NCI-H345 treated with DMSO at 0.1 percent for 48 hours (cell line): ENCODE results near the gene BANK1.

Experiments
- DNase-seq: peaks from one replicate; lab custom pipeline; 2025; ENCODE audit not compliant: unreplicated experiment; lab: John Stamatoyannopoulos, UW

BANK1 gene

DNA sequence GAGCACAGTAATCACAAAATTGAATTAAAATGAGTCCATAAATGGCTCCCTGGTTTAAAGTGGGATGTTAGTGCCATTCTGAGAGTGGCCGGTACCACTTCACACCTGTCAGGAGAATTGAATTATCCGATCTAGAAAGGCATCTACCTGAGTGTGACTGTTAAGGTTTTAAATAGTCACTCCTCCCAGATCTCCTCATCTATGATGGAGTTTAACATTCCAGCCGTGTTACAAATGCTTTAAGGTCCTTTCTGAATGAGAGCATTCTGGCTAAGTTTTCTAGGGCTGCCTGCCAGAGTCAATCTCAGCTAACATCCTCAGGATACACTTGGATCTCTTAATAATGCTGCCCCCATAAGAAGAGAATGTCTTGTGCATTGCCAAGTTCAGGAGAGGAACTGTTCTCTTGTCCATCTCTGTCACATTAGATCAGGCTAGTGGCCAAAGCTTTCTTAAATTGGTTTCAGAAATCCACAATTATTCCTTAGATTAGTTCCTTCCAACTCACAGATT is 323.6 kb downstream of the BANK1 start:
- DNase-seq: no peak

DNA sequence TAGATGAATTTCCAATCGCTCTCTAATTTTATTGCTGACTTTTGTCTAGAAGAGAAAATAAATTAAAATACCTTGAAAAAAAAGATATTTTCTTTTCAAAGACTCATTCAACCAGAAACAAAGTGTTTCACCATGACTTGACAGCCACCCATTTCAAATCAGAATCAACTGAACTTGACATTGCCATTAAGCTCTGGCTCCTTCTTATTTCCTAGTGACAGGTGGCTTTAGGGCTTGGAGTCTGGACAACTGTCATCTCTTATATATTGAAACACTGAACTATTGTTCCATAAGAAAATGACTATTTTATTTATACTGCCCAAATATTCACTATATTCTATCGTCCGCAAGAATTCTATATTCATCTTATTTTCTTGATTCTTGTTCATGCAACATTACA is 325.6 kb downstream of the BANK1 start:
- DNase-seq: no peak

DNA sequence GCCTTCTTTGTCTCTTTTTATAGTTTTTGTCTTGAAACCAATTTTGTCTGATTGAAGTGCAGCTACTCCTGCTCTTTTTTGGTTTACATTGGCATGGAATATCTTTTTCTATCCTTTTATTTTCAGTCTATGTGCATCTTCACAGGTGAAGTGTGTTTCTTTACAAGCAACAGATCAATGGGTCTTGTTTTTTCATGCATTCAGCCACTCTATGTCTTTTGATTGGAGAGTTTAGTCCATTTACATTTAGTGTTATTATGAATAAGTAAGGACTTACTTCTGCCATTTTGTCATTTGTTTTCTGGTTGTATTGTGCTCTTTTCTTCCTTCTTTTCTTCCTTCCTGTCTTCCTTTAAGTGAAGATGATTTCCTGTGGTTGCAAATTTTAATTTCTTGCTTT is 330.3 kb downstream of the BANK1 start:
- no peak for DNase-seq
